ENCODE data around the gene FBXO44.
A peak's percentile ranks its signal among the peaks of the same experiment; 100 is the strongest.

GRCh38 chr1:11681071-11681771 lies 26.5 kb downstream of the FBXO44 start, which contains the start of gene MAD2L2:
- TF ChIP-seq CTCF (IDR thresholded peaks at IDR 0.05), result no peak
- TF ChIP-seq POLR2A (IDR thresholded peaks at IDR 0.05), result peak in 1 of 2 donors; percentile 6

Data from adrenal gland (tissue), 5 donors.